ENCODE data around the gene CXCL6. TPM values are rescaled to one million over a fixed set of nuclear protein-coding genes. Genes with fewer than 3 reads are reported as not detected.

CXCL6 gene
- 1.5 and 7.6 TPM in 2 replicates for total RNA-seq (2014; rRNA removed; shearing (Covaris generic); ENCODE audit: low replicate concordance)

DNA sequence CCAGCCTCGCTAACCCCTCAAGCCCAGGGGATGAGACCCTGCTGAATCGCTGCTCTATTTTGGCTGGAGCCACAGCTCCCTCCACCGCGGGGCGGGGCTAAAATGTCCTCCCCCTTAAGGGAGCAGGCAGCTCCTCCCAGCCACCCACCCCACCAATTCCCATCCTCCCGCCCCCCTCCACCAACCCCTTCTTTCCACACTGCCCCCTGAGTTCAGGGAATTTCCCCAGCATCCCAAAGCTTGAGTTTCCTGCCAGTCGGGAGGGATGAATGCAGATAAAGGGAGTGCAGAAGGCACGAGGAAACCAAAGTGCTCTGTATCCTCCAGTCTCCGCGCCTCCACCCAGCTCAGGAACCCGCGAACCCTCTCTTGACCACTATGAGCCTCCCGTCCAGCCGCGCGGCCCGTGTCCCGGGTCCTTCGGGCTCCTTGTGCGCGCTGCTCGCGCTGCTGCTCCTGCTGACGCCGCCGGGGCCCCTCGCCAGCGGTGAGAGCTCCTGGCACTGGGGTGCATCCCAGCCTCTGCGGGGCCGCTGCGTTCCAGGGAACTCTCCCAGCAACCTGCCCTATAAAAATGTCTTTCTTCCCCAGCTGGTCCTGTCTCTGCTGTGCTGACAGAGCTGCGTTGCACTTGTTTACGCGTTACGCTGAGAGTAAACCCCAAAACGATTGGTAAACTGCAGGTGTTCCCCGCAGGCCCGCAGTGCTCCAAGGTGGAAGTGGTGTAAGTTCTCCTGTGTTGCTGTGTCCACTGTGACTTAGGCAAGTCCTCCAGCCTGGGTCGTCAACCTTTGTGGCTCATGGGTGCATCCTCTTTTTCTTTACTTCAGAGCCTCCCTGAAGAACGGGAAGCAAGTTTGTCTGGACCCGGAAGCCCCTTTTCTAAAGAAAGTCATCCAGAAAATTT, at the start of gene CXCL6:
TSS of gene CXCL6 (plus strand) at position 306 of the 907 bp plus-strand sequence. CDS start at position 379, 73 bp downstream.
- H3K36me3 ChIP-seq = no peaks in the 10 kb centered on the region

DNA sequence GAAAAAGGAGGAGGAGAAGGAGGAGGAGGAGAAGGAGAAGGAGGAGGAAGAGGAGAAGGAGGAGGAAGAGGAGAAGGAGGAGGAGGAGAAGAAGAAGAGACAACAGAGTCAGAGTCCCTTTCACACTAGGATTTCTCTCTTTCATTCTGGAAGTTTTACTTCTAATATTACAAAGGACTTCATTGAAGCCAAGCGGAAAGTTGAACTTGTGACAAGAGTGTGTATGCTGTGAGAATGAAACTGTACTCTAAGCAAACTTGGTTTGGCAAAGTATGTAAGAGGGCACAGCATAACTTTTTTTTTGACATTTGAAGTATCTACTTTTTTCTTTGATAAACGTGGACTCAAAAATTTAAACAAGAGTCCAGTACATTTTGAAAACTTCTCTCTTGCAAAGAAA, 48.1 kb upstream of the CXCL6 start:
- Histone ChIP-seq H3K9me3 (peaks cover 3% of the 10 kb centered on the region; the same call in 1 of the 2 replicates), H3K36me3 (no peaks in the 10 kb centered on the region), H3K4me3 (no peak overlapping the region), H3K27me3 (no peaks in the 10 kb centered on the region)
- DNase-seq = no peak

More for the DNA sequence above, at the start of gene CXCL6:
- no peaks in the 10 kb centered on the region for H3K27me3 ChIP-seq
- peak within 1 kb of the TSS; percentile 31 for H3K4me3 ChIP-seq
- H3K9me3 ChIP-seq = no peaks in the 10 kb centered on the region
- peak; percentile 41 for DNase-seq

DNA sequence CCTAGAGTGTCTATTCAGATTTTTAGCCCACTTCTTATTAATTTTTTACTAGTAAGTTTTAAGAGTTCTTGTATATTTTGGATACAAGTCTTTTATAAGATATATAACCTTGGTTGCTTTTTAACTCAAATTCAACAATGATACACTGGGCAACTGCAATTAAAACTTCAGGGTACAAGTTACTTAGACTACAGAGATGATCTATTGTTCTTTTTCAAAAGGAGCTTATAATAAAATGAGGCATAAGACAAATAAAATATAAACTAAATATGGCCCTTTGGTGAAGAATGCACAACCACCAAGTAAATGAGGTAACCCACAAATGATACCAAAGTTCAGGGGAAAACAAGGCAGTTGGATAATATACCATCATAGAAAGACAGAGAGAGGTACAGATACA, 37.6 kb upstream of the CXCL6 start:
- H3K4me3 ChIP-seq = no peak overlapping the region
- no peaks in the 10 kb centered on the region for H3K9me3 ChIP-seq
- no peaks in the 10 kb centered on the region for H3K27me3 ChIP-seq
- no peaks in the 10 kb centered on the region for H3K36me3 ChIP-seq
- DNase-seq = no peak

DNA sequence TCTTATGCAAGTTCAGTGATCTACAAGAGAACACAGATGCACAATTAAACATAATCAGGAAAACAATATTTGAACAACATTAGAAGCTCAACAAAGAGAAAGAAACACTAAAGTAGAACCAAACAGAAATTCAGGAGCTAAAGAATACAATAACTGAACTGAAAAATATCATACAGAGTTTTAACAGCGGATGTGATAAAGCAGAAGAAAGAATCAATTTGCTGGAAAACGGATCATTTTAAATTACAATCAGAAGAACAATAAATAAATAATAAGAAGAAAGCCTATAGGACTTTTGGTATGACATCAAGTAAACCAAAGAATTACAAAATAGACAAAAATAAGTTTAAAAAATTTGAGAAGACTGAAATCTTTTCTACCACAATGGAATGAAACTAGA, 36.3 kb upstream of the CXCL6 start:
- H3K27me3 ChIP-seq = no peaks in the 10 kb centered on the region
- no peaks in the 10 kb centered on the region for H3K36me3 ChIP-seq
- H3K9me3 ChIP-seq = 0 out of 2 replicates have a peak, but pooled peaks cover 3% of the 10 kb centered on the region
- H3K4me3 ChIP-seq = no peak overlapping the region
- DNase-seq = no peak

DNA sequence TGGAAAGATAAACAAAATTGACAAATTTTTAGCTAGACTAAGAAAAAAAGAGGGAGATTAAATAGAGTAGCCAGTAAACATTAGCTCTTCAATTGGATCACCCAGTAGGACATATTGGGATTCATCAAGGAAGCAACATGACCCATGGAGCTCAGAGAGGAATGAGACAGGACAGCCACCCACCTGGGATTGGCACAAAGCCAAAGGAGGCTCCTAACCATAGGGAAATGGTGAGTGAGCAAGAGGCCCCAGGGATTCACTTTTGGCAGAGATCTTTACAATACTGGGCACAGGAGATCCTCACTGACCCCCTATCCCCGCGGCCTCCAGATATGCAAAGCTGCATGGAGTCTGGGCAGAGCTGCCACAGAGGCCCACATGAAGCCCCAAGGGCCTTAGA, 34.8 kb upstream of the CXCL6 start:
- H3K9me3 ChIP-seq = 0 out of 2 replicates have a peak, but pooled peaks cover 3% of the 10 kb centered on the region
- H3K4me3 ChIP-seq = no peak overlapping the region
- no peak for DNase-seq
- H3K36me3 ChIP-seq = no peaks in the 10 kb centered on the region
- no peaks in the 10 kb centered on the region for H3K27me3 ChIP-seq

DNA sequence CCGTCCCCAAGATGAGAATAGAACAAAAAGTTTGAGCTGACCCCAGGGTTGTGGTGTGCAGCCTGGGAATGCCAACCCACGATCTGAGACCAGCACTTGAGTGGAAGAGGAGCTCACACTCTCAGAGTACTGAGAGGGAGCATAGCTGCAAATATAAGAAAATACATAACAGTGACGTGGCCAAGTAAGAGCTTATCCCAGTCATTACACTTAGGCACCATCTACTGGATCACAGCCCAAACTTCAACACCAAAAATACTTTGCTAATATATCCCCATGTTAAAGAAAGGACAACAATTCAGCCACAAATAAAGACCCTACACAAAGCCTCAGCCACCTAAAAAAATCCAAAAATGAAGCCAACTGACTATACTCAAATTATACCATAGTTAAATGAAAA, 33.3 kb upstream of the CXCL6 start:
- Histone ChIP-seq H3K27me3 (no peaks in the 10 kb centered on the region), H3K4me3 (no peak overlapping the region), H3K36me3 (no peaks in the 10 kb centered on the region), H3K9me3 (0 out of 2 replicates have a peak, but pooled peaks cover 3% of the 10 kb centered on the region)
- DNase-seq = no peak

DNA sequence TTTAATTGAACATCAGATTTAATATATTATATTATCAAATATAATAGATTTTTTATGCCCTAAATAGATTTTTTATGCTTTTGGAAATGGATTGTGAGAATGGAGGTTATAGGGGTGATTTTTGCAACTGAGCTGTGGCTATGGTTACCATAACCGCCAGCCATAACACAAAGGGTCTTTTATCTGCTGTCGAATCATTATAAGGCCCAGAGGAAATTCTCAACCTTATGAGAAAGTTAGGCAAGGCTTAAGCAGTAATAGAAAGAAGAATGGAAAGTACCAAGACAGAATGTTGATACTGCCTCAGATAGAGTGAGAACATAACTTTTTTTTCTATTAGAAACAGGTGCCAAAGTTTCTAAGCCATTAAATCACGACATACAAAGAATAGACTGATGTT, 26.3 kb upstream of the CXCL6 start:
- no peak for DNase-seq
- Histone ChIP-seq H3K36me3 (no peaks in the 10 kb centered on the region), H3K9me3 (no peaks in the 10 kb centered on the region), H3K4me3 (no peak overlapping the region), H3K27me3 (no peaks in the 10 kb centered on the region)

DNA sequence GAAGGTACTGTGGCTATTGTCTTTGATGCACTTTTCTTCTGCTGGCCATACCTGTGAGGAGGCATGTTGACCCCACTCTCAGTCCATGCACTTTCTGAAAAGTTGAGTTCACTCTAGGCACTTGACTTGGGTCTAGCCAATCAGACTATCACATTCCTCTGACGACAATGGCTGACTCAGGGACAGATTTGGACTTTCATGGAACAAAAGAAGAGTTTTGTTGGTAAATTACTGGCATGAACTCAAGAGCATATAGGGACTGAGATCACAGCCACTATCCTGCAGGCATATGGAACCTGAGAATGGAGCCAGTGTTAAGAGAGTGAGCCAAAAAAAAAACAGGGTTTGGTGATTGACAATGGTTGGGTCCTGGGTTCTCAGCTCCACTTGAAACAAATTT, 24.6 kb upstream of the CXCL6 start:
- no peaks in the 10 kb centered on the region for H3K27me3 ChIP-seq

DNA sequence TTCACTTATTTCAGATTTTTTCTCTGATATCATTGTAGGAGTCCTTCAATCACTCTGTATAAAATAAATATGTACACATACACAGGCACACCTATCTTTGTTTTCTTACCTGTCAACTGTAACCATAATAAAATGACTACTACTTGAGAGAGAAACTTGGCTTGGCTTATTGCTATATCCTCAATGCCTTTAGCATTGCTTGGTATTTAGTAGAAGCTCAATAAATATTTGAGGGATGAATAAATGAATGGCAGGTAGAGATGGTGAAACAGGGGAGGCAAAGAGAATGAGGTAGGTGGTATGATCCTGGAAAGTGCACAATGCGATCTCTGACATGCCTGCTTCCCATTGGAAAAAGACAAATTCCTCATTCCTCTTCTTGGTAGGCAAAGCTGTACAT, 21.8 kb upstream of the CXCL6 start:
- H3K36me3 ChIP-seq = no peaks in the 10 kb centered on the region
- DNase-seq = no peak
- no peaks in the 10 kb centered on the region for H3K27me3 ChIP-seq

More for the DNA sequence above, 24.6 kb upstream of the CXCL6 start:
- Histone ChIP-seq H3K36me3 (no peaks in the 10 kb centered on the region), H3K9me3 (no peaks in the 10 kb centered on the region), H3K4me3 (no peak overlapping the region)
- DNase-seq = no peak

DNA sequence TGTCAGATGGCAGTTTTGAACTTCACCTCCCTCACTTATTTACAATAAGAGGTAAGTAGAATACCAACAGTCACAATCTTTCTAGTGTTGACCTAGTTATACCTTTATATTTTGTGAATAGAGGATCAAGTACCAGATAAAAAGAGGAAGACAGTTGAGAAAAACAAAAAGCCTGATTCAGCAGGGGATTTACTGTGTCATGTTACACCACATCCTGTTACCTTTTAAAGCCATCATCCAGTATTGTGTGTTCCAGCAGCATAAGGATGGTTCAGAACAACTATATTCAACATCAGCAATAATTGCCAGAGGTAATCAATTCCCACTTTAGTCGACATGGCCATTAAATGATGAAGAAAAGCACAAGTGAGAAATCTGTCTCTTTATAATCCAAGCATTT, 21.3 kb upstream of the CXCL6 start:
- DNase-seq = no peak

More for the DNA sequence above, 21.8 kb upstream of the CXCL6 start:
- Histone ChIP-seq H3K9me3 (no peaks in the 10 kb centered on the region), H3K4me3 (no peak overlapping the region)

DNA sequence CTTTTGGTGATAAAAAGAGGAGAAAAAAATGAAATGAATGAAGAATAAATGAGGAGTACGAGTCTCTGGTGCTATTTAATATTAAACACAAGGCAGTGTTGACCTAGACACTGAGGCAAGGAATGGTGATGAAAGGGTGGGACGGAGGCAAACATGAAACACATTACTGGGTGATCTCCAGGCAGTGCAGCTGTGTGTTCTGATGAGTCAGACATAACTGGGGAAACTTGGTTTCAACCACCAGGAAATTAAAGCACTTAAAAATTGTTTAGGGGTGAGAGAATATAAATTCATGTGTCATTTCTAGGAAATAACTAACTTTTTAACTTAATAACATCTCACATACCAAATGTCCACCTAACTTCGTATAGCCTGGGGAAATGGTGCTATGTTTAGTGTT, 19.7 kb upstream of the CXCL6 start:
- no peaks in the 10 kb centered on the region for H3K36me3 ChIP-seq
- H3K4me3 ChIP-seq = no peak overlapping the region
- H3K27me3 ChIP-seq = no peaks in the 10 kb centered on the region
- DNase-seq = peak; percentile 15
- H3K9me3 ChIP-seq = no peaks in the 10 kb centered on the region

More for the DNA sequence above, 21.3 kb upstream of the CXCL6 start:
- no peaks in the 10 kb centered on the region for H3K27me3 ChIP-seq
- no peaks in the 10 kb centered on the region for H3K36me3 ChIP-seq
- no peaks in the 10 kb centered on the region for H3K9me3 ChIP-seq
- H3K4me3 ChIP-seq = no peak overlapping the region

DNA sequence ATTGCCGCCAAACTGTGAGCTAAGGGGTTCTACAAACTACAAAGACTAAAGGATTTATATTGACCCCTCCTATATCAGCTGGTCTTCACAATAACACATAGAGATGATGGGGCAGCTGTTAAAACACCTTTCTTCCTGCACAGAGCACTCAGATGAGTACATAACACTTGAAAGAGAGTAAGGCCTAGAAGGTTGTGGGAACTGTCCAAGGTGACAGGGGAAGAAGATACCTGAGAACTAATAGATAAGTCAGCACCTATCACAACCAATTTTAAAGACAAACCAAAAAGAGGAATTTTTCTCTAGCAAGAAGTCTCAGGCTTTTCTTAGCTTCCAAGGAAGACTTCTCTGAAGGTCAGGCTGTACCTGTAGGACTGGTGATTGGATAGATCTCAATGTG, 19.1 kb upstream of the CXCL6 start:
- Histone ChIP-seq H3K9me3 (no peaks in the 10 kb centered on the region), H3K36me3 (no peaks in the 10 kb centered on the region), H3K4me3 (no peak overlapping the region), H3K27me3 (no peaks in the 10 kb centered on the region)
- no peak for DNase-seq

DNA sequence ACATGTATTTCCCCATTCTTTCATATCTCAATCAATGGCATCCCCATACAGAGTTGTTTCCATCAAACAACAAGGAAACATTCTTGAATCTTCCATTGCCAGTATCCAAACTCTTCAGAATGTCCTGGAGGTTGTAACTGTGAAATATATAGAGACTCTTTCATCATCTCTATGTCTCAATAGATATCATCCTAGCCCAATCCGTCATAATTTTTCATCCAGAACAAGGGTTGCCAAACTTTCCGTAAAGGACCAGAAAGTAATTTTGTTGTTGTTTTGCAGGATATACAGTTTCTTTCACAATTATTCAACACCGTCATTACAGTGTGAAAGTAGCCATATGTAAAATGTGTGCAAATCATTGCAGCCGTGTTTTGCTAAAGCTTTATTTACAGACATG, 15.2 kb upstream of the CXCL6 start:
- H3K27me3 ChIP-seq = no peaks in the 10 kb centered on the region
- no peak for DNase-seq
- no peak overlapping the region for H3K4me3 ChIP-seq
- no peaks in the 10 kb centered on the region; the same call in 1 of the 2 replicates for H3K9me3 ChIP-seq
- H3K36me3 ChIP-seq = no peaks in the 10 kb centered on the region

DNA sequence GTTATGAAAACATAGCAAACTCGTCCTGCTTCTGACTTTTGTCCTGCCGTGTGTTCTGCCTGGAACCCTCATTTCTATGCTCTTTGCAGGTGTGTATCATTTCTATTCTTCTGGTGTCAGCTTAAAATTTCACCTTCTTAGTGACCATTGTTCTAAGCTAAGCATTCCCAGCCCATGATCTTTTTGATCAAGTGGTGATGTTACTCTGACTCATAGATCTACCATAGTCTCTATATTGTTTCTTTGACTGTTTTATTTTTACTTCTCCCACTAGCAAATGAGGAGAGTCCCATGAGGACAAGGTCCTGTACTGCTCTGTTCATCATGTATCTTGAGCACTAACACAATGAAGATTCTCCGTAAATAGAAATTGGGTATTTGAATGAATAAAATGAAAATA, 14.1 kb upstream of the CXCL6 start:
- no peak for DNase-seq
- no peak overlapping the region for H3K4me3 ChIP-seq

DNA sequence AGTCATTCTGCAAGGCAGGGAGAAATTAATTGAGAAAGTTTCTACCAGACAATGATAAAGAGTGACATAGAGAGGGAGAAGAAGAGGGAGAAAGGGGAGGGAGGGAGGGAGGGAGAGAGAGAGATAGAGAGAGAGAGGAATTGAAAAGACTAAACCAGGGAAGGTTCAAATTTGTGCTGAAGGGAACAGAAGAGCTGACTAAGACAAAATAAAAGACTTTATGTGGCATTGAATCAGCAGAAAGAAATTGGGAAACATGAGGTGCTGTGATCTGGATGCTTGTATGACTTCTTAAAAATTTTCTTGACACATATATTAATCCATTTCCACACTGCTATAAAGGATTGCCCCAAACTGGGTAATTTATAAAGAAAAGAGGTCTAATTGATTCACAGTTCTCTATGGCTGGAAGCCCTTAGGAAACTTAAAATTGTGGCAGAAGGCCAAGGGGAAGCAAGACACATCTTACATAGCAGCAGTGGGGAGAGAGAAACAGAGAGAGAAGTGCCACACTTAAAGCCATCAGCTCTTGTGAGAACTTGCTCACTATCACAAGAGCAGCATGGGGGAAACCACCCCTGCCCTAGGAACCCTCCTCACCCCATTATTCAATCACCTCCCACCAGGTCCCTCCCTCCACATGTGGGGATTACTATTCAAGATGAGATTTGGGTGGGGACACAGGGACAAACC, 13.5 kb upstream of the CXCL6 start:
- Histone ChIP-seq H3K4me3 (no peak overlapping the region), H3K27me3 (no peaks in the 10 kb centered on the region), H3K36me3 (no peaks in the 10 kb centered on the region), H3K9me3 (peaks cover 2% of the 10 kb centered on the region; the same call in 1 of the 2 replicates)
- DNase-seq = no peak

More for the DNA sequence above, 14.1 kb upstream of the CXCL6 start:
- no peaks in the 10 kb centered on the region for H3K27me3 ChIP-seq
- peaks cover 2% of the 10 kb centered on the region; the same call in 1 of the 2 replicates for H3K9me3 ChIP-seq
- H3K36me3 ChIP-seq = no peaks in the 10 kb centered on the region

DNA sequence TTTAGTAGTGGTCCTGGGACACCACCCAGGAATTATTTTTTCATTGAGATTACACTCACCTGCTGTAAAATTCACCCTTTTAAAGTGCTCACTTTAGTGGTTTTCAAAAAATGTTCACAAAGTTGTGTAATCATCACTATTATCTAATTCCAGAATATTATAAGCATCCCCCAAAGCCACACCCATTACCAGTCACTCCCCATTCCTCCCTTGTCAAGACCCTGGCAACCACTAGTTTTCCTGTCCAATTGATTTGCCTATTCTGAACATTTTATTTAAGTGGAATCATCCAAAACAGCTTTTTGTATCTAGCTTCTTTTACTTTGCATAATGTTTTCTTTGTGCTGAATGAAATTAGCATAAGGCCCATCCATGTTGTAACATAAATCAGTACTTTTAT, 12.7 kb upstream of the CXCL6 start:
- DNase-seq = no peak

DNA sequence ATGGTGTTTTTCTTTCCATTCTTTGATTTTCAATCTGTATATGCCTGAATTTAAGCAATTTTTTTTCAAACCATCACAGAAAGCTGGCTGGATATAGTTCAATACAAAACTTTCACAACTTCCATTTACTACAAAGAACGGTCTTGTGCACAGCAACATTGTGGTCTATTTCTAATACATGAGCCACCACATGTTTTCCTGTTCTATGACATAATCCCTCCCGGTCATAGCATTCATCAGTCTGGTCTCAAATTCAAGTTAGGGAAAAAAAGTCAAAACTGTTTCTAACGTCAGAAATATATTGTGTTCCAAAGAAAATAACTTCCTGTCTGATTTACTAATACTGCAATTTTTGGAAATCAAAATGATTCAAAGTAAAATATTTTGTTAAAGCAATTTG, 7.5 kb upstream of the CXCL6 start:
- DNase-seq = no peak
- no peaks in the 10 kb centered on the region for H3K36me3 ChIP-seq

More for the DNA sequence above, 12.7 kb upstream of the CXCL6 start:
- Histone ChIP-seq H3K9me3 (peaks cover 2% of the 10 kb centered on the region; the same call in 1 of the 2 replicates), H3K4me3 (no peak overlapping the region), H3K36me3 (no peaks in the 10 kb centered on the region), H3K27me3 (no peaks in the 10 kb centered on the region)

More for the DNA sequence above, 7.5 kb upstream of the CXCL6 start:
- H3K9me3 ChIP-seq = 0 out of 2 replicates have a peak, but pooled peaks cover 2% of the 10 kb centered on the region
- no peak overlapping the region for H3K4me3 ChIP-seq
- no peaks in the 10 kb centered on the region for H3K27me3 ChIP-seq

Data from MG63 (cell line).